MM.1S (cell line): ENCODE measurements around the gene MALRD1.

Experiments
- DNase-seq: peaks from one replicate; pipeline ENCODE4 v3.0.0-alpha.2; 2015
- H2AFZ ChIP-seq: fragments of 300-600 bp; sonication (generic); 2 replicates; pipeline ENCODE4 v1.6.0; 2016; ENCODE audit warnings: antibody characterized with exemption, low read length
- H3F3A ChIP-seq: fragments of 300-600 bp; sonication (generic); 2 replicates; pipeline ENCODE4 v1.6.1; 2016; ENCODE audit warnings: mild to moderate bottlenecking, antibody characterized with exemption, low read length, moderate library complexity, mixed read lengths; ENCODE audit not compliant: insufficient read depth
- H3K27ac ChIP-seq: fragments of 300-600 bp; sonication (generic); 2 replicates; pipeline ENCODE4 v1.5.1; 2016; ENCODE audit warnings: mild to moderate bottlenecking, low read length
- H3K27me3 ChIP-seq: fragments of 300-600 bp; sonication (generic); replicated peaks from 2 replicates; pipeline ENCODE4 v1.6.0; 2016; ENCODE audit warnings: low read length; ENCODE audit not compliant: insufficient read depth
- H3K36me3 ChIP-seq: fragments of 300-600 bp; sonication (generic); replicated peaks from 2 replicates; pipeline ENCODE4 v1.6.1; 2016; ENCODE audit warnings: mild to moderate bottlenecking, low read length, mixed read lengths; ENCODE audit not compliant: insufficient read depth
- H3K4me1 ChIP-seq: fragments of 300-600 bp; sonication (generic); 2 replicates; pipeline ENCODE4 v1.6.1; 2016; ENCODE audit warnings: low read length, mixed read lengths
- H3K4me2 ChIP-seq: fragments of 300-600 bp; sonication (generic); 2 replicates; pipeline ENCODE4 v1.6.0; 2016; ENCODE audit warnings: low read depth, low read length
- H3K4me3 ChIP-seq: fragments of 300-600 bp; sonication (generic); 2 replicates; pipeline ENCODE4 v1.5.1; 2016; ENCODE audit warnings: low read length, mixed read lengths
- H3K79me2 ChIP-seq: fragments of 300-600 bp; sonication (generic); 2 replicates; pipeline ENCODE4 v1.6.1; 2016; ENCODE audit warnings: mixed run types, low read length, mixed read lengths
- H3K9ac ChIP-seq: fragments of 300-600 bp; sonication (generic); 2 replicates; pipeline ENCODE4 v1.6.1; 2016; ENCODE audit warnings: low read length, mixed read lengths
- H3K9me2 ChIP-seq: fragments of 300-600 bp; sonication (generic); replicated peaks from 2 replicates; pipeline ENCODE4 v1.6.1; 2016; ENCODE audit warnings: mild to moderate bottlenecking, low read length, mixed read lengths; ENCODE audit not compliant: insufficient read depth
- H3K9me3 ChIP-seq: fragments of 300-600 bp; sonication (generic); replicated peaks from 2 replicates; pipeline ENCODE4 v1.6.1; 2016; ENCODE audit warnings: mild to moderate bottlenecking, low read length, mixed read lengths; ENCODE audit not compliant: insufficient read depth
- H4K20me1 ChIP-seq: fragments of 300-600 bp; sonication (generic); 2 replicates; pipeline ENCODE4 v1.6.1; 2016; ENCODE audit warnings: mild to moderate bottlenecking, low read length, moderate library complexity, mixed read lengths; ENCODE audit not compliant: insufficient read depth
- EZH2 ChIP-seq: fragments of 300-600 bp; sonication (generic); optimal IDR thresholded peaks from 2 replicates; pipeline ENCODE3; 2017; ENCODE audit warnings: low read depth, mild to moderate bottlenecking, antibody characterized with exemption, low read length, mixed read lengths
- EZH2phosphoT487 ChIP-seq: fragments of 300-600 bp; sonication (generic); IDR thresholded peaks from 2 replicates; pipeline ENCODE4 v1.6.1; 2018; ENCODE audit warnings: antibody characterized with exemption, low read length
- TF ChIP-seq, protein P1 (sequence below): fragments of 300-600 bp; sonication (generic); IDR thresholded peaks from 2 replicates; pipeline ENCODE4 v1.5.1; 2016; ENCODE audit warnings: antibody characterized with exemption, low read length, mixed read lengths

Gene MALRD1

GRCh38 chr10:19652750-19653149 is 604.1 kb downstream of the MALRD1 start:
- H3K4me2 ChIP-seq, result no peak overlapping the region
- TF ChIP-seq, protein P1, sequence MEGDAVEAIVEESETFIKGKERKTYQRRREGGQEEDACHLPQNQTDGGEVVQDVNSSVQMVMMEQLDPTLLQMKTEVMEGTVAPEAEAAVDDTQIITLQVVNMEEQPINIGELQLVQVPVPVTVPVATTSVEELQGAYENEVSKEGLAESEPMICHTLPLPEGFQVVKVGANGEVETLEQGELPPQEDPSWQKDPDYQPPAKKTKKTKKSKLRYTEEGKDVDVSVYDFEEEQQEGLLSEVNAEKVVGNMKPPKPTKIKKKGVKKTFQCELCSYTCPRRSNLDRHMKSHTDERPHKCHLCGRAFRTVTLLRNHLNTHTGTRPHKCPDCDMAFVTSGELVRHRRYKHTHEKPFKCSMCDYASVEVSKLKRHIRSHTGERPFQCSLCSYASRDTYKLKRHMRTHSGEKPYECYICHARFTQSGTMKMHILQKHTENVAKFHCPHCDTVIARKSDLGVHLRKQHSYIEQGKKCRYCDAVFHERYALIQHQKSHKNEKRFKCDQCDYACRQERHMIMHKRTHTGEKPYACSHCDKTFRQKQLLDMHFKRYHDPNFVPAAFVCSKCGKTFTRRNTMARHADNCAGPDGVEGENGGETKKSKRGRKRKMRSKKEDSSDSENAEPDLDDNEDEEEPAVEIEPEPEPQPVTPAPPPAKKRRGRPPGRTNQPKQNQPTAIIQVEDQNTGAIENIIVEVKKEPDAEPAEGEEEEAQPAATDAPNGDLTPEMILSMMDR, result no peak
- TF ChIP-seq EZH2phosphoT487, result no peak
- TF ChIP-seq EZH2, result no peak
- H3K4me1 ChIP-seq, result no peaks in the 10 kb centered on the region
- H3K9ac ChIP-seq, result no peak overlapping the region
- no peaks in the 10 kb centered on the region for H3K27me3 ChIP-seq
- H3K79me2 ChIP-seq, result no peaks in the 10 kb centered on the region
- no peaks in the 10 kb centered on the region for H3F3A ChIP-seq
- H3K36me3 ChIP-seq, result no peaks in the 10 kb centered on the region
- H3K9me2 ChIP-seq, result no peaks in the 10 kb centered on the region
- H3K27ac ChIP-seq, result no peak overlapping the region
- DNase-seq, result no peak
- no peaks in the 10 kb centered on the region for H4K20me1 ChIP-seq
- H2AFZ ChIP-seq, result no peak overlapping the region
- H3K4me3 ChIP-seq, result no peak overlapping the region
- H3K9me3 ChIP-seq, result no peaks in the 10 kb centered on the region

DNA sequence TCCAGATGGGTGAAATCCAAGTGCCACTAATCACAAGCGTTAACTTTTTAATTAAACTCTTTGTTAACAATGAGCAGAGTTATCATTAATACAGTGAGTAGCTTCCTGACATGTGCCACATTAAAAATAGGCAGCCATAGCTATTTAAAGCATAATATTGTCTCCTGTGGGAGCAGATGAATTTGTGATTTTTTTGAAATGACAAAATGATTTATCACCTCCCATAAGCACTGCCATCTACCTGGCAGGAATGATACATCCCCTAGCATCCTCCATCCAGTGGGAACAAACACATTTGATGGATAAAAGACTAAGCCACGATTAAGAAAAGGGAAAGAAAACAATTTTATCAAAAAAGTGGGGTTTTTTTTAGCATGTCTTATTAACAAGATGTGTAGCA is 605.3 kb downstream of the MALRD1 start:
- no peak overlapping the region for H3K4me3 ChIP-seq
- no peaks in the 10 kb centered on the region for H4K20me1 ChIP-seq
- H3K27me3 ChIP-seq, result no peaks in the 10 kb centered on the region
- H3K9me3 ChIP-seq, result no peaks in the 10 kb centered on the region
- no peak overlapping the region for H3K27ac ChIP-seq
- TF ChIP-seq EZH2phosphoT487 (no peak), EZH2 (no peak)
- TF ChIP-seq, protein P1, result no peak
- no peaks in the 10 kb centered on the region for H3F3A ChIP-seq
- H3K36me3 ChIP-seq, result no peaks in the 10 kb centered on the region
- no peak for DNase-seq
- H3K9ac ChIP-seq, result no peak overlapping the region
- no peak overlapping the region for H3K4me2 ChIP-seq
- H3K4me1 ChIP-seq, result no peaks in the 10 kb centered on the region
- H3K79me2 ChIP-seq, result no peaks in the 10 kb centered on the region
- H2AFZ ChIP-seq, result no peak overlapping the region
- no peaks in the 10 kb centered on the region for H3K9me2 ChIP-seq

GRCh38 chr10:19654576-19654975 is 606.0 kb downstream of the MALRD1 start:
- H3K27me3 ChIP-seq, result no peaks in the 10 kb centered on the region
- H2AFZ ChIP-seq, result no peak overlapping the region
- H3K9me2 ChIP-seq, result no peaks in the 10 kb centered on the region
- no peaks in the 10 kb centered on the region for H3K9me3 ChIP-seq
- no peaks in the 10 kb centered on the region for H3K79me2 ChIP-seq
- no peak overlapping the region for H3K4me2 ChIP-seq
- no peak overlapping the region for H3K9ac ChIP-seq
- H3K36me3 ChIP-seq, result no peaks in the 10 kb centered on the region
- no peak for TF ChIP-seq EZH2
- no peak for TF ChIP-seq EZH2phosphoT487
- TF ChIP-seq, protein P1, result no peak
- H4K20me1 ChIP-seq, result no peaks in the 10 kb centered on the region
- no peaks in the 10 kb centered on the region for H3F3A ChIP-seq
- DNase-seq, result no peak
- H3K4me3 ChIP-seq, result no peak overlapping the region
- no peak overlapping the region for H3K27ac ChIP-seq
- no peaks in the 10 kb centered on the region for H3K4me1 ChIP-seq
